Germinal center (tissue), 1 donor: ENCODE data around the gene VANGL2.

Source experiments
- DNase-seq: peaks from one replicate; pipeline ENCODE4 v3.0.0; 2012; ENCODE audit warnings: mixed read lengths, low spot score

Gene VANGL2

DNA sequence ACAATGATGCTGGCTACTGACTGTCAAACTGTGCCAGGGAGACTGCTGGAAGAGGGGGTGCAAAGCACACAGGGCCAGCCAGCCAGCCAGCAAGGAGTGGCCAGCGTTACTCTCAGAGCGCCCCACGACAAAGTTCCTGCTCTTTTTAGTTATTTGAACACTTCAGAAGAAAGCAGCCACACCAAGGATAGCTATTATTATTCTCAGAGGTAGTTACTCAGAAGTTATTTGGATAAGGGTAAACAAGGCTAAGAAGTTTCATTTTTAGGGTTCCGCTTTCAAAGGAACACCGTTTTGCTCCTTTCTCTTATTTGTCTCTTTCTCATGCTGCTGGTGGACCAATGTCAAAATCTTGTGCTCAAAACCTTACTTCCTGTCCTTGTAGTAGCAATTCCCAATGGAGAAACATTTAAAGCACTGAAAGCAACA is 59.9 kb downstream of the VANGL2 start:
- DNase-seq, result no peak

DNA sequence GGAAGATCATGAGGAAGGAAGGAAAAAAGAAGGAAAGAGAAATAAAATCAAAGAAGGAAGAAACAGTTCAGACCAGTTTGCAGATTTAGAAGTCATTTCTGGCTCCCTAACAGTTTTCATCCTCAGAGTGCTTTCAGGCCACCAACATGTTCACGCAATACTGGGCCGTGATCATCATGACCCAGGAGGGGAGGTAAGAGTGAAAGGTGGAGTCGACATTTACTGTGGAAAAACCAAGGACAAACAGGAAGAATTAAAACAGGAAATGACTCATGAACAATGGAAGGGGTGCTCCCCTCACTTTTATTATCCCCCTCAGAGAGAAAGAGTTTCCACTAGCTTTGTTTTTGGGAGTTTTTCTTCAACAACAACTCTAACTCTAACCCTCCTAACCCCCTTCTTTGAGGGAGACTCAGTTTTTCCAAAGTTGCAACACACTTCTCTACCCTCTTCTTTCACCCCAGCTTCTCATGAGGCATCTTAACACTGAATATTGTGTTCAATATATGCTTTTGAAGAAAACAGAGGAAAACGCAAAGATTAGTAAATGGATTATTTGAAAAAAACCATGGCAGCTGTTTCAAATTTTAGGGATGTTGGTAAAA is 60.4 kb downstream of the VANGL2 start:
- no peak for DNase-seq

DNA sequence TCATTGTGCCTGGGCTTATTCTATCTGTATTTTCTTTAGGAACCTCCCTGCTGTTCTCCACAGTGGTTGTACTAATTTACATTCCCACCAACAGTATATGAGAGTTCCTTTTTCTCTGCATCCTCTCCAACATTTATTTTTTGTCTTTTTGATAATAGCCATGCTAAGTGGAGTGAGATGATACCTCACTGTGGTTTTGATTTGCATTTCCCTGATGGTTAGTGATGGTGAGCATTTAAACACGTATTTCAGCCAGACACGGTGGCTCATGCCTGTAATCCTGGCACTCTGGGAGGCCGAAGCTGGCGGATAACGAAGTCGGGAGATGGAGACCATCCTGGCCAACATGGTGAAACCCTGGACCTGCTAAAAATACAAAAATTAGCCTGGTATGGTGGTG is 64.8 kb downstream of the VANGL2 start:
- no peak for DNase-seq

DNA sequence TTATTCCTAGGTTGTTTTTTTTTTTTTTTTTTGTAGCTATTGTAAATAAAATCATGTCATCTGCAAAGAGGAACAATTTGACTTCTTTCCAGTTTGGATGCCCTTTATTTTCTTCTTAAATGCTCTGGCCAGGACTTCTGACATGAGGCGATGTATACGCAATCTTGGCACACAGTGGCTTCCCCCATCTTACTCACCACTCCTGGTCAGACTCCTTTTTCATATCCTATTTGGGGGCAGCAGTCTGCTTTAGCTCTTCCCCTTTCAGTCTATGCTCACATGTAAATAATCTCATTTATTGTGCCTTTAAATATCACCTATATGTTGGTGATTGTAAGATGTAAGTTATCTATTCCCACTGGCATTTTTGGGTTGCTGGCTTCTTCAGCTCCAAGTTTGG is 66.6 kb downstream of the VANGL2 start:
- DNase-seq, result no peak

DNA sequence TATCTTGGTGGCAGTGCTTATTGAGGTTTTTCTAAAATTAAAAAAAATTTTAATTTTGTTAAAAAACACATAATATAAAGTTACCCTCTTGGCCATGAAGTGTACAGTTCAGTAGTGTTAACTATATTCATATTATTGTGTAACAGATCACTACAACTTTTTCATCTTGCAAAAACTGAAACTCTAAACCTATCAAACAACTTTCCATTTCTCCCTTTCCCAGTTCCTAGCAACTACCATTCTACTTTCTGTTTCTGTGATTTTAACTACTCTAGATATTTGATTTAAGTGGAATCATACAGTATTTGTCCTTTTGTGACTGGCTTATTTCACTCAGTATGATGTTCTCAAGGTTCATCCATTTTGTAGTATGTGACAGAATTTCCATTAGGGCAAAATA is 67.2 kb downstream of the VANGL2 start:
- no peak for DNase-seq

DNA sequence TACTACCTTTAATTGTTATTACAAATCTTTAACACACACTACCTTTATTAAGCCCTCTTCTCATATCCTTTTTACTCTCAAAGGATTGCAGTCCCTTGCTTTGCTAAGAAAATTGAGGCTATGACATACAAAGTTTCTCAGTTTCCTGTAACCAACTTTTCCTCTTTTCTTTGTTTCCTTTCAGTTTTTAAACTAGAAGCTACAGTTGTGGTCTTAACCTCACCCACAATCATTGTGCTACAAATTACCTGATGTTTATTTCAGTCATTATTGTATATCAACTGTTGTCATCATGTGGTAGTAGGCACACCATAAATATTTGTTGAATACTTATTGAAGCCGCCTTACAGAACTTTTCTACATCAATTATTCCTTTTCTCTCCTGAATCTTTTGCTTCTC is 70.9 kb downstream of the VANGL2 start:
- no peak for DNase-seq

DNA sequence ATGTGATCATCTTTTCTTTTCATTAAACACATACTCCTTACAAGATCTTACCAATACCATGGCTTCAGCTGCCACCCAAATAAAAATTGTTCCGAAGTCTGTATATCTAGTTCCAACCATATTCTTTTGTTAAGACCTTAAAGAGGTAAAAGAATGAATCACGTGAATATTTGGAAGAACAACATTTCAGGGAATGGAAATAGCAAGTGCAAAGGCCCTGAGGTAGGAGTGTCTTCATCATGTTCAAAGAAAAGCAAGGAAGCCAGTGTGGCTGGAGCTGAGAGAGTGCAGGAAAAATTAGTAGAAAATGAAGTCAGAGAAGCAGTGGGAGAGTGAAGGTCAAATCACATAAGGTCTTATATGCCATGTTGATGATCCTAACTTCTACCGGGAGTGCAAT is 71.7 kb downstream of the VANGL2 start:
- DNase-seq, result no peak

DNA sequence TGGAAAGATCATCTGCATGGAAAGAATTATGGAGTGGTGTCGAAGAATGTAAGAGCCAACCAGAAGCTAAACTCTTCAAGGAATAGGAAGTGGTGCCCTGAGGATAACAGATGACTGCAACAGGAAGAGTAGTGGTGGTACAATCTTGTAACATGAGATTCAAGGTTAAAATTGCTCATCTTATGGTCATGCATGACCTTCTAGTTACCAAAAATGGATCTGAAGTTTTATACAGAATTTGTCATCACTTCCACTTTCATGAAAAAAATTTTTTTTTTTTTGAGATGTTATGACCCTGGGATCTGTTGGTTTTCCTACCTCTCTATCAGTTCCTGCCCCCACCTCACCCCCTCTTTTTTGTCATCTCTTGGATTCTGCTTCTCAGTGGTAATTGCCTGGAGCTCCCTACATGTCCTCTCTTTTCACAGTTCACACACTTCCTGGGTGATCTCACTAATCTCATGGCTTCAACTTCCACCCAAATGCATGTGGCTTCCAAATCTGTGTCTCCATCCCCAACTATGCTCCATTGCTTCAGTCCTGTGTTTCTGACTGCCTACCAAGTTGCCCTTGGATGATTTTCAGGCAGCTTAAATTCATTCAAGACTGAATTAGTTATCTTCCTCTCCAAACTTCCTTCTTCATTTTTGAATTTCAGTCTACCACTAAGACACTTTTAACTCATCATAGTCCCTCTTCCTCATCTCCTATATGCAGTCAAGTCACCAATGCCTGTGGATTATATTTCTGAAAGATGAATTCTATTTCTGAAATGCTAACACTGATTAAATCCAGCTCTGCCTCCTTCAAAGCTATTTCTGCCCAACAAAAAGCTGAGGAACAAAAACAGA is 74.3 kb downstream of the VANGL2 start:
- no peak for DNase-seq
